SK-N-SH (cell line): ENCODE measurements around the gene SELENOP. TPM values are rescaled to one million over a fixed set of nuclear protein-coding genes. Genes with fewer than 3 reads are reported as not detected.

Experiments
- CTCF ChIA-PET: fragments of 300-600, 350-600 bp; formaldehyde crosslinking; extraction: SDS; loops from one replicate; lab custom pipeline; 2021; lab: Yijun Ruan, JAX
- POLR2A ChIA-PET: fragments of 350-600 bp; sonication (Branson Sonifier 250); formaldehyde crosslinking; extraction: SDS; loops from one replicate; lab custom pipeline; 2020; ENCODE audit warnings: antibody characterized with exemption, inconsistent platforms; lab: Yijun Ruan, JAX
- DNase-seq: peaks from one replicate; pipeline ENCODE4 v3.0.0; 2012
- H2AFZ ChIP-seq: fragments of 200-600 bp; sonication (generic); 2 replicates; pipeline ENCODE4 v1.8.1; 2016; ENCODE audit warnings: antibody characterized with exemption, mild to moderate bottlenecking, low read depth
- H3F3A ChIP-seq: fragments of 200-600 bp; sonication (generic); replicated peaks from 2 replicates; pipeline ENCODE3; 2016; ENCODE audit warnings: antibody characterized with exemption, mild to moderate bottlenecking; ENCODE audit not compliant: insufficient read depth
- H3K27ac ChIP-seq, 2 experiments: fragments of 200-500 bp in 1 of 2; fragments of 200-600 bp in 1 of 2; sonication (Bioruptor generic) in 1 of 2; sonication (generic), shearing (Covaris generic) in 1 of 2; 2 replicates each; pipeline versions ENCODE4 v1.5.1 to v1.6.1; 2014 to 2016; ENCODE audit warnings: low read depth in 2 of 2, inconsistent platforms in 1 of 2, low read length in 1 of 2, mild to moderate bottlenecking in 1 of 2, mixed read lengths in 1 of 2
- H3K27me3 ChIP-seq: fragments of 200-600 bp; sonication (generic), shearing (Covaris generic); 2 replicates; pipeline ENCODE4 v1.6.1; 2016; ENCODE audit warnings: mixed run types; ENCODE audit not compliant: insufficient read depth
- H3K36me3 ChIP-seq, 2 experiments: fragments of 200-500 bp in 1 of 2; fragments of 200-600 bp in 1 of 2; sonication (Bioruptor generic) in 1 of 2; sonication (generic) in 1 of 2; replicated peaks in 1 of 2; 2 replicates each; pipeline versions ENCODE3 to v1.5.1; 2014 to 2016; ENCODE audit warnings: low read length in 1 of 2, mild to moderate bottlenecking in 1 of 2; ENCODE audit not compliant: insufficient read depth in 2 of 2, control insufficient read depth in 1 of 2
- H3K4me1 ChIP-seq, 2 experiments: fragments of 200-500 bp in 1 of 2; fragments of 200-600 bp in 1 of 2; sonication (Bioruptor generic) in 1 of 2; sonication (generic), shearing (Covaris generic) in 1 of 2; 2 replicates each; pipeline versions ENCODE4 v1.5.1 to v1.6.1; 2014 to 2016; ENCODE audit warnings: low read depth in 1 of 2, low read length in 1 of 2, mixed run types in 1 of 2; ENCODE audit not compliant: insufficient read depth in 2 of 2, control insufficient read depth in 1 of 2
- H3K4me2 ChIP-seq: fragments of 200-600 bp; sonication (generic), shearing (Covaris generic); 2 replicates; pipeline ENCODE4 v1.6.1; 2017; ENCODE audit warnings: mixed run types
- H3K4me3 ChIP-seq, 2 experiments: fragments of 200-500 bp in 1 of 2; fragments of 200-600 bp in 1 of 2; sonication (Bioruptor generic) in 1 of 2; sonication (generic), shearing (Covaris generic) in 1 of 2; 2 replicates each; pipeline versions ENCODE4 v1.5.1 to v1.8.1; 2014 to 2016; ENCODE audit warnings: low read depth in 2 of 2, inconsistent platforms in 1 of 2, low read length in 1 of 2, mild to moderate bottlenecking in 1 of 2, mixed read lengths in 1 of 2, moderate library complexity in 1 of 2
- H3K79me2 ChIP-seq: fragments of 200-600 bp; sonication (generic); 2 replicates; pipeline ENCODE4 v1.8.1; 2017; ENCODE audit warnings: mild to moderate bottlenecking; ENCODE audit not compliant: insufficient read depth
- H3K9ac ChIP-seq: fragments of 200-600 bp; sonication (generic); 2 replicates; pipeline ENCODE4 v1.6.1; 2017; ENCODE audit warnings: mixed run types
- H3K9me2 ChIP-seq: fragments of 200-600 bp; sonication (generic); 2 replicates; pipeline ENCODE4 v1.6.1; 2017; ENCODE audit warnings: mixed run types
- H3K9me3 ChIP-seq: fragments of 200-600 bp; sonication (generic); 2 replicates; pipeline ENCODE4 v1.6.1; 2017; ENCODE audit warnings: mixed run types, mild to moderate bottlenecking, moderate library complexity
- H4K20me1 ChIP-seq: fragments of 200-600 bp; sonication (generic); 2 replicates; pipeline ENCODE4 v1.6.1; 2017; ENCODE audit warnings: mild to moderate bottlenecking, mixed run types; ENCODE audit not compliant: insufficient read depth
- CHD2 ChIP-seq: fragments of 150-350 bp; IDR thresholded peaks from 2 replicates; pipeline ENCODE4 v1.6.1; 2018; ENCODE audit warnings: low read length; ENCODE audit not compliant: partially characterized antibody
- EP300 ChIP-seq, 2 experiments: IDR thresholded peaks; 2 replicates each; pipeline versions ENCODE4 v1.4.0 to v1.6.1; 2012; ENCODE audit warnings: borderline replicate concordance in 1 of 2, low read depth in 1 of 2, low read length in 1 of 2
- EZH2phosphoT487 ChIP-seq: fragments of 200-600 bp; sonication (generic); IDR thresholded peaks from 2 replicates; pipeline ENCODE4 v1.6.1; 2017; ENCODE audit warnings: low read depth, mixed run types, mild to moderate bottlenecking, antibody characterized with exemption, moderate library complexity, borderline replicate concordance
- FOXM1 ChIP-seq: IDR thresholded peaks from 2 replicates; pipeline ENCODE4 v1.4.0; 2012; ENCODE audit warnings: low read depth, mild to moderate bottlenecking
- GABPA ChIP-seq: IDR thresholded peaks from 2 replicates; pipeline ENCODE4 v1.4.0; 2012; ENCODE audit warnings: low read depth, mild to moderate bottlenecking
- GATA2 ChIP-seq: sonication (generic); formaldehyde crosslinking; IDR thresholded peaks from 2 replicates; pipeline ENCODE4 v1.5.0; 2020; ENCODE audit warnings: mild to moderate bottlenecking, missing genetic modification reagents
- JUND ChIP-seq: IDR thresholded peaks from 2 replicates; pipeline ENCODE4 v1.4.0; 2012
- MXI1 ChIP-seq: IDR thresholded peaks from 2 replicates; pipeline ENCODE4 v1.6.1; 2012; ENCODE audit warnings: mild to moderate bottlenecking, low read depth, low read length, improper control_type of control experiment
- NRF1 ChIP-seq: IDR thresholded peaks from 2 replicates; pipeline ENCODE4 v1.6.1; 2012; ENCODE audit warnings: low read depth, mild to moderate bottlenecking, low read length
- RFX5 ChIP-seq: IDR thresholded peaks from 2 replicates; pipeline ENCODE4 v1.6.1; 2012; ENCODE audit warnings: mild to moderate bottlenecking, improper control_type of control experiment, low read length
- RXRA ChIP-seq: IDR thresholded peaks from 2 replicates; pipeline ENCODE4 v1.4.0; 2012; ENCODE audit warnings: low read depth, mild to moderate bottlenecking, borderline replicate concordance
- TEAD4 ChIP-seq: IDR thresholded peaks from 2 replicates; pipeline ENCODE4 v1.4.0; 2012; ENCODE audit warnings: mild to moderate bottlenecking, borderline replicate concordance; ENCODE audit not compliant: insufficient read depth
- YY1 ChIP-seq: IDR thresholded peaks from 2 replicates; pipeline ENCODE4 v1.4.0; 2012; ENCODE audit warnings: low read depth, mild to moderate bottlenecking
- WGBS: methylation state at CpG from one replicate; pipeline ENCODE4 v1.1.6; 2017; ENCODE audit warnings: low lambda C conversion rate; 5-methylcytosine and 5-hydroxymethylcytosine counted together
- polyA plus RNA-seq, 3 experiments: library from polyadenylated mRNA; depleted of rRNA; stranded (reverse); fragments of >200 nt; gene quantifications; 2 replicates each; pipeline ENCODE4 v1.2.3, GENCODE V29; 2012
- TF ChIP-seq, protein P1 (sequence below): IDR thresholded peaks from 2 replicates; pipeline ENCODE4 v1.4.0; 2012; ENCODE audit warnings: low read depth, borderline replicate concordance
- TF ChIP-seq, protein P2 (sequence below): IDR thresholded peaks from 2 replicates; pipeline ENCODE4 v1.4.0; 2012; ENCODE audit warnings: low read depth
- TF ChIP-seq, protein P3 (sequence below): fragments of 150-350 bp; IDR thresholded peaks from 2 replicates; pipeline ENCODE4 v1.6.1; 2016; ENCODE audit warnings: mild to moderate bottlenecking, low read depth, low read length

SELENOP gene
- polyA plus RNA-seq, 1 of the 3 experiments (the other 2 are of a cell fraction) = 0.08 TPM

DNA sequence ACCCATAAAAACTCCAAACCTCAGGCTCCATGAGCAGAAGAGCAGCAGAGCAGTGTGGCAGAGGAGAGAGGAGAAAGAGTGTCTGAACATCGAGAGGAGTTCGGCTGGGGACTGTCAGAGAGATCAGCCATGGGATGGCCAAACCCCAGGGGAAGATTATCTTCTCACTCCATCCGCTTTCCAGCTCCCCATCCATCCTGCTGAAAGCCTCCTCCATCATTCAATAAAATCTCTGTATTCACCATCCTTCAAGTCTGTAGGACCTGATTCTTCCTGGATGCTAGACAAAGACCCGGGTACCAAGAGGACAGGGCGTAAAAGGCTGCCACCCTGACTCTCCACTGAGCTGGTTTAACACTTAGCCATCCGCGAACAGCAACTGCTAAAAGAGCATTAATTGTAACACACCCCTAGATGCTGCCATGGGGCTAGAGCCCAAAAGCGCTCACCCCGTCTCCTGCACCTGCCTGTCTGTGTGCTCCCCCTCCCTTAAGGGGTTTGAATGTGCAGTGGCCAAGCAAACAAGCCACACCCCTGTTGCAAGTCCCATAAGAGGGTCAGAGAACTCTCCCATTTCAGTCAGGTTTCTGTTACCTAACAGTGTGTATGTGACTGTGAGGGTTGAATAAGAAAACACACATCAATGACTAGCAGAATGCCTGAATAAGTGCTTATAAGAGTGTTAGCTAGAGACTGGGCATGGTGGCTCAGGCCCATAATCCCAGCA lies 13.9 kb upstream of the SELENOP start:
- H3K9me3 ChIP-seq = no peaks in the 10 kb centered on the region
- H3K4me3 ChIP-seq = no peak overlapping the region
- peaks cover 14% of the 10 kb centered on the region; the same call in 1 of the 2 replicates for H3K27me3 ChIP-seq
- H3K9ac ChIP-seq = no peak overlapping the region
- no peak overlapping the region for H3K27ac ChIP-seq
- POLR2A ChIA-PET = no interaction called here
- no peaks in the 10 kb centered on the region for H3K79me2 ChIP-seq
- DNase-seq = no peak
- TF ChIP-seq RXRA (no peak), GATA2 (no peak), GABPA (no peak), NRF1 (no peak), MXI1 (no peak), EZH2phosphoT487 (no peak), RFX5 (no peak), CHD2 (no peak)
- H3F3A ChIP-seq = no peaks in the 10 kb centered on the region
- H3K4me2 ChIP-seq = no peak overlapping the region
- CTCF ChIA-PET = no interaction called here
- H3K36me3 ChIP-seq = no peaks in the 10 kb centered on the region
- 14% methylated on average over 9 of the region's 9 CpGs for WGBS
- no peaks in the 10 kb centered on the region for H3K9me2 ChIP-seq
- H2AFZ ChIP-seq = no peak overlapping the region
- H3K4me1 ChIP-seq = no peaks in the 10 kb centered on the region
- no peaks in the 10 kb centered on the region for H4K20me1 ChIP-seq

DNA sequence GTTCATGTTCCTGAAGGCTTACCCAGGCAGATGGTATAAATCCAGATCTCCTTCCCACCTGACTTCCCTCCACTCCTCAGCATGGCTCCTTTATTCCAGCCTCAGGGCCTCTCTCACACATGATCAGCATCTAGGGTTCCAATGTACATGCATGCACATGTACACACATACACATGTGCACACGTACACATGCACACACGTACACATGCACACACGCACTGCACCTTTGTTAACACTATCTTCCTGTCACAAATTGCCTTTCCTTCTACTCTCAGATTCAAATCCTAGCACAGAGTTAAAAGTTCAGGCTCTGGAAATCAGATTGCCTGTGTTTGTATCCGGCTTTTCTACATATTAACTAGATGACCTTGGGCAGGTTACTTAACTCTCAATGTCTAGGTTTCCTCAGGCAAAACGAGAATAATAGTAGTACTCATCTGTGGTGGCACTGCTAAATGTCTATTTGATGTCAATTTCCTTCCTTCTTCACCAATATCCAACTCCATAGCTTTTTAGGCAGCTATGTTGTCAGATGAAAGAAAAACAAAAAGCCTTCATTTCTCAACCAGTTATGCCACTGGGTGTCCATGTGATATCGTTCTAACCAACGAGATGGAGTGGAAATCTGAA lies 12.8 kb upstream of the SELENOP start:
- H3F3A ChIP-seq = no peaks in the 10 kb centered on the region
- H3K9ac ChIP-seq = no peak overlapping the region
- H3K4me3 ChIP-seq = no peak overlapping the region
- no peaks in the 10 kb centered on the region for H3K79me2 ChIP-seq
- no peak for TF ChIP-seq TEAD4
- TF ChIP-seq YY1 = no peak
- no peak for TF ChIP-seq GABPA
- no peak for TF ChIP-seq JUND
- TF ChIP-seq, protein P1, sequence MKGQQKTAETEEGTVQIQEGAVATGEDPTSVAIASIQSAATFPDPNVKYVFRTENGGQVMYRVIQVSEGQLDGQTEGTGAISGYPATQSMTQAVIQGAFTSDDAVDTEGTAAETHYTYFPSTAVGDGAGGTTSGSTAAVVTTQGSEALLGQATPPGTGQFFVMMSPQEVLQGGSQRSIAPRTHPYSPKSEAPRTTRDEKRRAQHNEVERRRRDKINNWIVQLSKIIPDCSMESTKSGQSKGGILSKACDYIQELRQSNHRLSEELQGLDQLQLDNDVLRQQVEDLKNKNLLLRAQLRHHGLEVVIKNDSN = no peak
- TF ChIP-seq, protein P2, sequence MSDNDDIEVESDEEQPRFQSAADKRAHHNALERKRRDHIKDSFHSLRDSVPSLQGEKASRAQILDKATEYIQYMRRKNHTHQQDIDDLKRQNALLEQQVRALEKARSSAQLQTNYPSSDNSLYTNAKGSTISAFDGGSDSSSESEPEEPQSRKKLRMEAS = no peak
- no peak for TF ChIP-seq EP300 (IDR thresholded peaks at IDR 0.05; ENCODE audit: borderline replicate concordance in 1 of 2, low read depth in 1 of 2, low read length in 1 of 2)
- no peak for TF ChIP-seq FOXM1
- TF ChIP-seq, protein P3, sequence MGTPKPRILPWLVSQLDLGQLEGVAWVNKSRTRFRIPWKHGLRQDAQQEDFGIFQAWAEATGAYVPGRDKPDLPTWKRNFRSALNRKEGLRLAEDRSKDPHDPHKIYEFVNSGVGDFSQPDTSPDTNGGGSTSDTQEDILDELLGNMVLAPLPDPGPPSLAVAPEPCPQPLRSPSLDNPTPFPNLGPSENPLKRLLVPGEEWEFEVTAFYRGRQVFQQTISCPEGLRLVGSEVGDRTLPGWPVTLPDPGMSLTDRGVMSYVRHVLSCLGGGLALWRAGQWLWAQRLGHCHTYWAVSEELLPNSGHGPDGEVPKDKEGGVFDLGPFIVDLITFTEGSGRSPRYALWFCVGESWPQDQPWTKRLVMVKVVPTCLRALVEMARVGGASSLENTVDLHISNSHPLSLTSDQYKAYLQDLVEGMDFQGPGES = no peak
- DNase-seq = no peak
- 4% methylated on average over 7 of the region's 7 CpGs for WGBS
- no peaks in the 10 kb centered on the region for H4K20me1 ChIP-seq
- no peak overlapping the region for H2AFZ ChIP-seq
- no peaks in the 10 kb centered on the region for H3K36me3 ChIP-seq
- ChIA-PET CTCF (no interaction called here), POLR2A (no interaction called here)
- H3K4me1 ChIP-seq = no peaks in the 10 kb centered on the region
- H3K27me3 ChIP-seq = peaks cover 5% of the 10 kb centered on the region; the same call in 1 of the 2 replicates
- H3K9me3 ChIP-seq = no peaks in the 10 kb centered on the region
- no peaks in the 10 kb centered on the region for H3K9me2 ChIP-seq
- no peak overlapping the region for H3K27ac ChIP-seq
- no peak overlapping the region for H3K4me2 ChIP-seq
